ENCODE results near the gene HACL1. TPM values are rescaled to one million over a fixed set of nuclear protein-coding genes. Genes with fewer than 3 reads are reported as not detected.

The HACL1 gene
- total RNA-seq, 1 experiment from 2014 or later: 20.5 TPM

GRCh38 chr3:15630646-15631350 lies 29.4 kb upstream of the HACL1 start:
- POLR2A ChIA-PET: interaction anchor here (0.5 to 1.1 kb wide), 3 partner anchors 15 to 181 kb away, joined by 3 to 7 read pairs (median 3); no protein-coding TSS in a partner anchor
- peak; percentile 54 for ATAC-seq

DNA sequence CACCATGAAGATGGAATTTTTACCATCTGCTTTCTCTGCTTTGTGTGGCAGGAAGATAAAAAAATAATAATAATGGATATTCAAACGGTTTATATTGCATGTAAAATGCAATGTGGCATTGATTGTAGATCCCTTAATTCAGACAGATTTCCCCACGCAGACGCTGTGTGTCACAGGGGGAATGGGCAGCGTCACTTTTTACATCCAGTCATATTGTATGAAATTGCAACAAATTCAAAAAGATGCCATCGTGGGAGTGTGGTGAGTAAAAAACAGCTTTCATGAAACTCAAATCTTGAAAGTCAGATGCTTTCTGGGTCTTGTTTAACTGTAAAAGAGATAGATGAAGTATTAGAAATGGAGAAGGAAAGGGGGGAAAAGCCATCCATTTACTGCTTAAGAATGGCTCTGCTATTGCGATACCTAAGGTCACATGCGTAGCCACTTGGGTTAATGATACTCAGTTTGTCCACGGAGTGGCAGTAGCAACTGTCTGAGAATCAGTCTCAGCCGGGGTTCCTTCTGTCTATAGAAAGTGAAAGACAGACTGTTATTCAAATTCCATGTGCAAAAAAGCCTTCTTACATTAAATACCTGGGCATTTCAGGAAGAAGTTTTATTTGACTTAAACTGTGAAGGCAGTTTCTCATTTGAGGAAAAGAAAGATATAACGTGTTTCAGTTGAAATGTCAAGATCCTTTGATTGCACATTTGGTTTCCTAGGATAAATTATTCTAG lies 28.7 kb upstream of the HACL1 start:
- Histone ChIP-seq H3K27ac (ENCODE audit: low read depth, low read length) (peak overlapping the region; percentile 2; the same call in 1 of the 2 replicates), H4K20me1 (ENCODE audit: insufficient read depth) (no peaks in the 10 kb centered on the region), H3K9me3 (ENCODE audit: control insufficient read depth in 1 of 2, insufficient read depth in 1 of 2, low read depth in 1 of 2, low read length in 2 of 2) (no peaks in the 10 kb centered on the region), H3K27me3 (ENCODE audit: insufficient read depth, low read length) (no peaks in the 10 kb centered on the region), H3K9ac (ENCODE audit: low read length) (peak overlapping the region; percentile 32; the same call in 1 of the 2 replicates), H3K4me3 (replicated peaks in 1 of 2; ENCODE audit: low read depth in 1 of 2, low read length in 2 of 2) (peak overlapping the region; percentile 27 to 29), H3K9me2 (ENCODE audit: insufficient read depth) (0 out of 2 replicates have a peak, but pooled peaks cover 2% of the 10 kb centered on the region), H3K79me2 (ENCODE audit: insufficient read depth, low read length) (no peaks in the 10 kb centered on the region), H2AFZ (ENCODE audit: low read depth, low read length, poor library complexity, severe bottlenecking) (peak overlapping the region; percentile 91), H3K4me2 (ENCODE audit: low read length) (peak overlapping the region; percentile 58), H3K4me1 (ENCODE audit: control insufficient read depth in 1 of 2, insufficient read depth in 2 of 2, low read length in 2 of 2) (peaks cover 21 to 45% of the 10 kb centered on the region in 2 experiments), H3K36me3 (ENCODE audit: control insufficient read depth in 1 of 2, insufficient read depth in 2 of 2, low read length in 2 of 2) (no peaks in the 10 kb centered on the region)
- RAD21 ChIA-PET (ENCODE audit: low non-redundant PET in 1 of 2, low total read pairs in 2 of 2, uncharacterized antibody in 2 of 2, unreplicated experiment in 2 of 2): interaction anchor here (0.9 to 1.4 kb wide), 3 partner anchors 16 to 182 kb away, joined by 3 to 14 read pairs (median 4); no protein-coding TSS in a partner anchor
- no TSS peak for BruUV-seq (replicated peaks)
- peak; percentile 94 for ATAC-seq
- CTCF ChIA-PET: interaction anchor here (0.7 to 2.5 kb wide), 6 partner anchors 16 to 182 kb away, joined by 3 to 27 read pairs (median 6); partner anchors contain the start of gene ANKRD28
- POLR2A ChIA-PET: interaction anchor here (0.5 to 1.1 kb wide), 3 partner anchors 16 to 182 kb away, joined by 3 to 7 read pairs (median 3); no protein-coding TSS in a partner anchor
- intact Hi-C loops (cut with micrococcal nuclease): loop anchor here (1.0 to 10.0 kb wide), 4 partner anchors 182 to 617 kb away; no protein-coding TSS in a partner anchor
- peak; percentile 70 for DNase-seq (ENCODE audit: low read depth, low spot score)
- TF ChIP-seq POLR2AphosphoS5 (IDR thresholded peaks at IDR 0.05; ENCODE audit: low read depth, low read length) (no peak), EZH2phosphoT487 (IDR thresholded peaks at IDR 0.05; ENCODE audit: borderline replicate concordance) (no peak), ZFX (IDR thresholded peaks at IDR 0.05) (no peak), RAD21 (IDR thresholded peaks at IDR 0.05; ENCODE audit: low read depth) (peak; percentile 90), SP1 (IDR thresholded peaks at IDR 0.05; ENCODE audit: low read depth) (no peak), ELF1 (IDR thresholded peaks at IDR 0.05; ENCODE audit: borderline replicate concordance, low read depth) (no peak), FOSL1 (IDR thresholded peaks at IDR 0.05; ENCODE audit: low read depth) (no peak), POLR2A (IDR thresholded peaks at IDR 0.05; ENCODE audit: borderline replicate concordance, extremely low read depth, insufficient read depth, insufficient read length) (no peak)
- TF ChIP-seq, protein P1, sequence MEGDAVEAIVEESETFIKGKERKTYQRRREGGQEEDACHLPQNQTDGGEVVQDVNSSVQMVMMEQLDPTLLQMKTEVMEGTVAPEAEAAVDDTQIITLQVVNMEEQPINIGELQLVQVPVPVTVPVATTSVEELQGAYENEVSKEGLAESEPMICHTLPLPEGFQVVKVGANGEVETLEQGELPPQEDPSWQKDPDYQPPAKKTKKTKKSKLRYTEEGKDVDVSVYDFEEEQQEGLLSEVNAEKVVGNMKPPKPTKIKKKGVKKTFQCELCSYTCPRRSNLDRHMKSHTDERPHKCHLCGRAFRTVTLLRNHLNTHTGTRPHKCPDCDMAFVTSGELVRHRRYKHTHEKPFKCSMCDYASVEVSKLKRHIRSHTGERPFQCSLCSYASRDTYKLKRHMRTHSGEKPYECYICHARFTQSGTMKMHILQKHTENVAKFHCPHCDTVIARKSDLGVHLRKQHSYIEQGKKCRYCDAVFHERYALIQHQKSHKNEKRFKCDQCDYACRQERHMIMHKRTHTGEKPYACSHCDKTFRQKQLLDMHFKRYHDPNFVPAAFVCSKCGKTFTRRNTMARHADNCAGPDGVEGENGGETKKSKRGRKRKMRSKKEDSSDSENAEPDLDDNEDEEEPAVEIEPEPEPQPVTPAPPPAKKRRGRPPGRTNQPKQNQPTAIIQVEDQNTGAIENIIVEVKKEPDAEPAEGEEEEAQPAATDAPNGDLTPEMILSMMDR (IDR thresholded peaks at IDR 0.05 in 2 of 3, conservative IDR thresholded peaks at IDR 0.05 in 1 of 3; ENCODE audit: borderline replicate concordance in 1 of 3, insufficient read depth in 1 of 3, low read depth in 2 of 3, low read length in 2 of 3): peak; percentile 63 to 83 (median 77)
- TF ChIP-seq, protein P2, sequence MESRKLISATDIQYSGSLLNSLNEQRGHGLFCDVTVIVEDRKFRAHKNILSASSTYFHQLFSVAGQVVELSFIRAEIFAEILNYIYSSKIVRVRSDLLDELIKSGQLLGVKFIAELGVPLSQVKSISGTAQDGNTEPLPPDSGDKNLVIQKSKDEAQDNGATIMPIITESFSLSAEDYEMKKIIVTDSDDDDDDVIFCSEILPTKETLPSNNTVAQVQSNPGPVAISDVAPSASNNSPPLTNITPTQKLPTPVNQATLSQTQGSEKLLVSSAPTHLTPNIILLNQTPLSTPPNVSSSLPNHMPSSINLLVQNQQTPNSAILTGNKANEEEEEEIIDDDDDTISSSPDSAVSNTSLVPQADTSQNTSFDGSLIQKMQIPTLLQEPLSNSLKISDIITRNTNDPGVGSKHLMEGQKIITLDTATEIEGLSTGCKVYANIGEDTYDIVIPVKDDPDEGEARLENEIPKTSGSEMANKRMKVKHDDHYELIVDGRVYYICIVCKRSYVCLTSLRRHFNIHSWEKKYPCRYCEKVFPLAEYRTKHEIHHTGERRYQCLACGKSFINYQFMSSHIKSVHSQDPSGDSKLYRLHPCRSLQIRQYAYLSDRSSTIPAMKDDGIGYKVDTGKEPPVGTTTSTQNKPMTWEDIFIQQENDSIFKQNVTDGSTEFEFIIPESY (IDR thresholded peaks at IDR 0.05; ENCODE audit: extremely low read depth, insufficient replicate concordance, low read length): no peak

More at GRCh38 chr3:15630646-15631350, 29.4 kb upstream of the HACL1 start:
- peak overlapping the region; percentile 27 to 29 for H3K4me3 ChIP-seq (replicated peaks in 1 of 2; ENCODE audit: low read depth in 1 of 2, low read length in 2 of 2)
- DNase-seq (ENCODE audit: low read depth, low spot score): no peak
- CTCF ChIA-PET: interaction anchor here (0.8 to 2.5 kb wide), 6 partner anchors 15 to 548 kb away, joined by 4 to 27 read pairs (median 6); partner anchors contain the start of gene ANKRD28
- peak overlapping the region; percentile 2; the same call in 1 of the 2 replicates for H3K27ac ChIP-seq (ENCODE audit: low read depth, low read length)
- H2AFZ ChIP-seq (ENCODE audit: low read depth, low read length, poor library complexity, severe bottlenecking): peak overlapping the region; percentile 91
- no peaks in the 10 kb centered on the region for H3K79me2 ChIP-seq (ENCODE audit: insufficient read depth, low read length)
- H3K9ac ChIP-seq (ENCODE audit: low read length): peak overlapping the region; percentile 32
- intact Hi-C loops (cut with micrococcal nuclease): loop anchor here (1.0 to 10.0 kb wide), 4 partner anchors 182 to 617 kb away; no protein-coding TSS in a partner anchor
- peaks cover 29 to 53% of the 10 kb centered on the region in 2 experiments for H3K4me1 ChIP-seq (ENCODE audit: control insufficient read depth in 1 of 2, insufficient read depth in 2 of 2, low read length in 2 of 2)
- H3K9me3 ChIP-seq (ENCODE audit: control insufficient read depth in 1 of 2, insufficient read depth in 1 of 2, low read depth in 1 of 2, low read length in 2 of 2): no peaks in the 10 kb centered on the region
- H3K9me2 ChIP-seq (ENCODE audit: insufficient read depth): 0 out of 2 replicates have a peak, but pooled peaks cover 2% of the 10 kb centered on the region
- no peaks in the 10 kb centered on the region for H3K27me3 ChIP-seq (ENCODE audit: insufficient read depth, low read length)
- RAD21 ChIA-PET (ENCODE audit: low non-redundant PET in 1 of 2, low total read pairs in 2 of 2, uncharacterized antibody in 2 of 2, unreplicated experiment in 2 of 2): interaction anchor here (0.7 to 1.4 kb wide), 4 partner anchors 15 to 182 kb away, joined by 3 to 14 read pairs (median 4); no protein-coding TSS in a partner anchor
- no peaks in the 10 kb centered on the region for H3K36me3 ChIP-seq (ENCODE audit: control insufficient read depth in 1 of 2, insufficient read depth in 2 of 2, low read length in 2 of 2)
- no peak for TF ChIP-seq FOSL1 (IDR thresholded peaks at IDR 0.05; ENCODE audit: low read depth)
- TF ChIP-seq TCF7L2 (IDR thresholded peaks at IDR 0.05; ENCODE audit: borderline replicate concordance, extremely low read depth, insufficient read depth, insufficient read length): peak; percentile 56
- TF ChIP-seq SP1 (IDR thresholded peaks at IDR 0.05; ENCODE audit: low read depth): peak; percentile 17; the same call in 1 of the 2 replicates
- TF ChIP-seq CEBPB (IDR thresholded peaks at IDR 0.05; ENCODE audit: low read depth): no peak
- peak overlapping the region; percentile 58 for H3K4me2 ChIP-seq (ENCODE audit: low read length)
- H4K20me1 ChIP-seq (ENCODE audit: insufficient read depth): no peaks in the 10 kb centered on the region
- no TSS peak for BruUV-seq (replicated peaks)
